HL-60 (cell line): ENCODE data around the gene HIPK2.

ENCODE experiments used
- CTCF ChIP-seq: IDR thresholded peaks from one replicate; pipeline ENCODE4 v1.5.1; 2011; ENCODE audit warnings: low read length, control low read depth, inconsistent platforms; ENCODE audit not compliant: insufficient read depth
- GABPA ChIP-seq: IDR thresholded peaks from 2 replicates; pipeline ENCODE4 v1.6.1; 2012; ENCODE audit warnings: low read depth
- POLR2AphosphoS5 ChIP-seq: IDR thresholded peaks from 2 replicates; pipeline ENCODE4 v1.6.1; 2012; ENCODE audit warnings: low read depth
- SPI1 ChIP-seq: IDR thresholded peaks from 2 replicates; pipeline ENCODE4 v1.6.1; 2012; ENCODE audit warnings: low read depth, mild to moderate bottlenecking, borderline replicate concordance
- TF ChIP-seq, protein P1 (sequence below): IDR thresholded peaks from 2 replicates; pipeline ENCODE4 v1.6.1; 2012; ENCODE audit warnings: low read depth; ENCODE audit not compliant: insufficient replicate concordance

DNA sequence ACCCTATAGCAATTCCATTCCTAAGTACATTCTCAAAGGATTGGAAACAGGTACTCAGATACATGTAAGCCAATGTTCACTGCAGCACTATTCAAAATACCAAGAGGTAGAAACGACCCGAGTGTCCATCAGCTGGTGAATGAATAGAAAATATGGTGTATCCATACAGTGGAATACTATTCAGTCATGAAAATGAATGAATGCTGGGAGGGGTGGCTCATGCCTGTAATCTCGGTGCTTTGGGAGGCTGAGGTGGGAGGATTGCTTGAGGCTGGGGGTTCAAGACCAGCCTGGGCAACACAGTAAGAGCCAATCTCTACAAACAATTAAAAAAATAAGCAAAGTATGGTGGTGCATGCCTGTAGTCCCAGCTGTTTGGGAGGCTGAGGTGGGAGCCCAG, 191.5 kb downstream of the HIPK2 start:
- TF ChIP-seq CTCF: no peak
- no peak for TF ChIP-seq GABPA
- no peak for TF ChIP-seq POLR2AphosphoS5
- no peak for TF ChIP-seq SPI1
- TF ChIP-seq, protein P1, sequence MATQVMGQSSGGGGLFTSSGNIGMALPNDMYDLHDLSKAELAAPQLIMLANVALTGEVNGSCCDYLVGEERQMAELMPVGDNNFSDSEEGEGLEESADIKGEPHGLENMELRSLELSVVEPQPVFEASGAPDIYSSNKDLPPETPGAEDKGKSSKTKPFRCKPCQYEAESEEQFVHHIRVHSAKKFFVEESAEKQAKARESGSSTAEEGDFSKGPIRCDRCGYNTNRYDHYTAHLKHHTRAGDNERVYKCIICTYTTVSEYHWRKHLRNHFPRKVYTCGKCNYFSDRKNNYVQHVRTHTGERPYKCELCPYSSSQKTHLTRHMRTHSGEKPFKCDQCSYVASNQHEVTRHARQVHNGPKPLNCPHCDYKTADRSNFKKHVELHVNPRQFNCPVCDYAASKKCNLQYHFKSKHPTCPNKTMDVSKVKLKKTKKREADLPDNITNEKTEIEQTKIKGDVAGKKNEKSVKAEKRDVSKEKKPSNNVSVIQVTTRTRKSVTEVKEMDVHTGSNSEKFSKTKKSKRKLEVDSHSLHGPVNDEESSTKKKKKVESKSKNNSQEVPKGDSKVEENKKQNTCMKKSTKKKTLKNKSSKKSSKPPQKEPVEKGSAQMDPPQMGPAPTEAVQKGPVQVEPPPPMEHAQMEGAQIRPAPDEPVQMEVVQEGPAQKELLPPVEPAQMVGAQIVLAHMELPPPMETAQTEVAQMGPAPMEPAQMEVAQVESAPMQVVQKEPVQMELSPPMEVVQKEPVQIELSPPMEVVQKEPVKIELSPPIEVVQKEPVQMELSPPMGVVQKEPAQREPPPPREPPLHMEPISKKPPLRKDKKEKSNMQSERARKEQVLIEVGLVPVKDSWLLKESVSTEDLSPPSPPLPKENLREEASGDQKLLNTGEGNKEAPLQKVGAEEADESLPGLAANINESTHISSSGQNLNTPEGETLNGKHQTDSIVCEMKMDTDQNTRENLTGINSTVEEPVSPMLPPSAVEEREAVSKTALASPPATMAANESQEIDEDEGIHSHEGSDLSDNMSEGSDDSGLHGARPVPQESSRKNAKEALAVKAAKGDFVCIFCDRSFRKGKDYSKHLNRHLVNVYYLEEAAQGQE: no peak
